H9 (cell line): ENCODE data around the gene LAMB4. TPM values are rescaled to one million over a fixed set of nuclear protein-coding genes. Genes with fewer than 3 reads are reported as not detected.

Source experiments
- DNase-seq: peaks from one replicate; pipeline ENCODE4 v3.0.0-alpha.2; 2017
- H2AFZ ChIP-seq: one replicate; pipeline ENCODE4 v1.6.1; 2013; ENCODE audit warnings: mild to moderate bottlenecking, low read length, control low read depth, moderate library complexity
- H2AK5ac ChIP-seq: 2 replicates; pipeline ENCODE4 v1.6.1; 2013; ENCODE audit warnings: low read length, control low read depth, mixed read lengths; ENCODE audit not compliant: insufficient read length
- H2BK120ac ChIP-seq: one replicate; pipeline ENCODE4 v1.6.1; 2013; ENCODE audit warnings: low read depth, mild to moderate bottlenecking, low read length, control low read depth, inconsistent platforms; ENCODE audit not compliant: poor library complexity, severe bottlenecking
- H2BK12ac ChIP-seq: 2 replicates; pipeline ENCODE4 v1.6.1; 2013; ENCODE audit warnings: low read length, control low read depth, mixed read lengths, low read depth; ENCODE audit not compliant: insufficient read length
- H2BK15ac ChIP-seq: 2 replicates; pipeline ENCODE4 v1.6.1; 2013; ENCODE audit warnings: low read depth, low read length, control low read depth
- H2BK20ac ChIP-seq: one replicate; pipeline ENCODE4 v1.6.1; 2013; ENCODE audit warnings: low read depth, mild to moderate bottlenecking, low read length, control low read depth, inconsistent platforms; ENCODE audit not compliant: poor library complexity, severe bottlenecking
- H2BK5ac ChIP-seq: 2 replicates; pipeline ENCODE4 v1.6.1; 2013; ENCODE audit warnings: low read length, control low read depth, mixed read lengths; ENCODE audit not compliant: insufficient read length
- H3K14ac ChIP-seq: 2 replicates; pipeline ENCODE4 v1.6.1; 2013; ENCODE audit warnings: low read length, control low read depth; ENCODE audit not compliant: insufficient read depth
- H3K18ac ChIP-seq: 2 replicates; pipeline ENCODE4 v1.6.1; 2013; ENCODE audit warnings: low read depth, mild to moderate bottlenecking, mixed read lengths, low read length, control low read depth; ENCODE audit not compliant: insufficient read length
- H3K23ac ChIP-seq: 2 replicates; pipeline ENCODE4 v1.6.1; 2013; ENCODE audit warnings: low read length, control low read depth, mixed read lengths, low read depth; ENCODE audit not compliant: insufficient read length
- H3K23me2 ChIP-seq: 2 replicates; pipeline ENCODE4 v1.6.1; 2013; ENCODE audit warnings: low read depth, mild to moderate bottlenecking, mixed read lengths, low read length, control low read depth; ENCODE audit not compliant: insufficient read length, poor library complexity, severe bottlenecking
- H3K27ac ChIP-seq: 2 replicates; pipeline ENCODE4 v1.5.1; 2013; ENCODE audit warnings: low read length, control low read depth, mixed read lengths, low read depth; ENCODE audit not compliant: insufficient read length
- H3K27me3 ChIP-seq: 2 replicates; pipeline ENCODE4 v1.6.1; 2013; ENCODE audit warnings: low read length, control low read depth, inconsistent platforms; ENCODE audit not compliant: insufficient read depth
- H3K4ac ChIP-seq: 2 replicates; pipeline ENCODE4 v1.6.1; 2013; ENCODE audit warnings: low read depth, mild to moderate bottlenecking, control low read depth, inconsistent platforms, low read length, moderate library complexity
- H3K4me1 ChIP-seq: 2 replicates; pipeline ENCODE4 v1.6.1; 2013; ENCODE audit warnings: low read length, control low read depth, inconsistent platforms; ENCODE audit not compliant: insufficient read depth
- H3K4me2 ChIP-seq: 2 replicates; pipeline ENCODE4 v1.6.1; 2013; ENCODE audit warnings: low read length, control low read depth, mixed read lengths; ENCODE audit not compliant: insufficient read length, insufficient read depth
- H3K56ac ChIP-seq: 2 replicates; pipeline ENCODE4 v1.6.1; 2013; ENCODE audit warnings: low read depth, mild to moderate bottlenecking, mixed read lengths, low read length, control low read depth; ENCODE audit not compliant: insufficient read length
- H3K79me1 ChIP-seq: 2 replicates; pipeline ENCODE4 v1.6.1; 2013; ENCODE audit warnings: low read depth, mild to moderate bottlenecking, moderate library complexity, low read length, control low read depth, inconsistent platforms; ENCODE audit not compliant: insufficient read depth, poor library complexity, severe bottlenecking
- H3K79me2 ChIP-seq: 2 replicates; pipeline ENCODE4 v1.6.1; 2013; ENCODE audit warnings: low read length, control low read depth, inconsistent platforms; ENCODE audit not compliant: insufficient read depth
- H3K9ac ChIP-seq: 2 replicates; pipeline ENCODE4 v1.6.1; 2013; ENCODE audit warnings: low read length, control low read depth, mixed read lengths; ENCODE audit not compliant: insufficient read length; ENCODE audit errors: extremely low read depth
- H3K9me3 ChIP-seq: one replicate; pipeline ENCODE4 v1.6.1; 2013; ENCODE audit warnings: low read depth, low read length, inconsistent platforms; ENCODE audit not compliant: control insufficient read depth
- H3T11ph ChIP-seq: one replicate; pipeline ENCODE4 v1.6.1; 2013; ENCODE audit warnings: mild to moderate bottlenecking, low read length, control low read depth, inconsistent platforms
- H4K20me1 ChIP-seq: one replicate; pipeline ENCODE4 v1.6.1; 2013; ENCODE audit not compliant: control insufficient read depth, insufficient read length, insufficient read depth
- H4K5ac ChIP-seq: 2 replicates; pipeline ENCODE4 v1.6.1; 2013; ENCODE audit warnings: low read depth, mild to moderate bottlenecking, mixed read lengths, low read length, control low read depth; ENCODE audit not compliant: insufficient read length
- H4K8ac ChIP-seq: replicated peaks from 2 replicates; pipeline ENCODE4 v1.6.1; 2013; ENCODE audit warnings: low read length, control low read depth, mixed read lengths, low read depth; ENCODE audit not compliant: insufficient read length
- H4K91ac ChIP-seq: 2 replicates; pipeline ENCODE4 v1.6.1; 2013; ENCODE audit warnings: low read depth, mild to moderate bottlenecking, moderate library complexity, mixed read lengths, low read length, control low read depth; ENCODE audit not compliant: insufficient read length
- H3K27ac Mint-ChIP-seq, 3 experiments: 2 replicates in 2 of 3; 3 replicates in 1 of 3; pipeline ENCODE4 v1.8.0; 2020 to 2021; ENCODE audit warnings: mixed read lengths in 3 of 3, mild to moderate bottlenecking in 1 of 3, moderate library complexity in 1 of 3
- H3K27me3 Mint-ChIP-seq: 2 replicates; pipeline ENCODE4 v1.8.0; 2021; ENCODE audit warnings: low read depth, mild to moderate bottlenecking, moderate library complexity, mixed read lengths
- H3K36me3 Mint-ChIP-seq, 3 experiments: 2 replicates in 2 of 3; 3 replicates in 1 of 3; pipeline ENCODE4 v1.8.0; 2020 to 2021; ENCODE audit warnings: low read depth in 3 of 3, mixed read lengths in 3 of 3; ENCODE audit not compliant: insufficient read depth in 1 of 3
- H3K4me1 Mint-ChIP-seq, 2 experiments: 2 replicates each; pipeline ENCODE4 v1.8.0; 2020; ENCODE audit warnings: mixed read lengths in 2 of 2
- H3K4me3 Mint-ChIP-seq, 2 experiments: 2 replicates in 1 of 2; 3 replicates in 1 of 2; pipeline ENCODE4 v1.8.0; 2020 to 2021; ENCODE audit warnings: mild to moderate bottlenecking in 2 of 2, mixed read lengths in 2 of 2, moderate library complexity in 1 of 2
- H3K9me3 Mint-ChIP-seq, 2 experiments: 2 replicates in 1 of 2; 3 replicates in 1 of 2; pipeline ENCODE4 v1.8.0; 2020; ENCODE audit warnings: mild to moderate bottlenecking in 2 of 2, mixed read lengths in 2 of 2, moderate library complexity in 1 of 2
- CTCF ChIP-seq: fragments of 200-600 bp; sonication (generic); conservative IDR thresholded peaks from 3 replicates; pipeline ENCODE4 v1.8.0; 2021; ENCODE audit warnings: antibody characterized with exemption, mild to moderate bottlenecking
- WGBS: extraction: QIAGEN DNeasy Blood & Tissue Kit; methylation state at CpG from one replicate; pipeline ENCODE4 v1.1.7; 2013; ENCODE audit warnings: missing lambda C conversion rate, low lambda C conversion rate, mixed read lengths; ENCODE audit not compliant: insufficient read length; ENCODE audit errors: extremely low coverage; 5-methylcytosine and 5-hydroxymethylcytosine counted together
- total RNA-seq: library from RNA; stranded (reverse); gene quantifications from 2 replicates; pipeline ENCODE4 v1.2.1, GENCODE V29; 2021

The LAMB4 gene
- total RNA-seq, 1 experiment from 2014 or later = not detected

- no peaks in the 10 kb centered on the region for H3K79me1 ChIP-seq
- no peaks in the 10 kb centered on the region for H3K27me3 ChIP-seq
- DNase-seq = no peak
- no peak overlapping the region for H3K27ac ChIP-seq
- H2AK5ac ChIP-seq = no peak overlapping the region
- H3K9me3 ChIP-seq = no peaks in the 10 kb centered on the region
- no peaks in the 10 kb centered on the region for H4K20me1 ChIP-seq
- no peaks in the 10 kb centered on the region for H3K79me2 ChIP-seq
- Mint-ChIP-seq H3K9me3 (no peaks in the 10 kb centered on the region), H3K27me3 (no peaks in the 10 kb centered on the region), H3K27ac (no peak overlapping the region), H3K4me3 (no peak overlapping the region), H3K4me1 (peaks cover 24 to 27% of the 10 kb centered on the region in 2 experiments), H3K36me3 (peaks cover 14 to 64% (median 44%) of the 10 kb centered on the region in 3 experiments)
- no peak overlapping the region for H2BK5ac ChIP-seq
- no peaks in the 10 kb centered on the region for H3K23me2 ChIP-seq
- H2BK20ac ChIP-seq = no peak overlapping the region
- H3K4me1 ChIP-seq = peaks cover 6% of the 10 kb centered on the region; the same call in 1 of the 2 replicates
- no peak overlapping the region for H3K18ac ChIP-seq
- no peak overlapping the region for H4K91ac ChIP-seq
- no peak overlapping the region for H2BK120ac ChIP-seq
- H3K14ac ChIP-seq = no peak overlapping the region
- H3K56ac ChIP-seq = no peak overlapping the region
- H2BK15ac ChIP-seq = no peak overlapping the region
- WGBS = no CpG with 5 or more reads among the region's 3 CpGs
- H2AFZ ChIP-seq = no peak overlapping the region
- no peak overlapping the region for H4K8ac ChIP-seq
- no peak overlapping the region for H3K23ac ChIP-seq
- H3K4ac ChIP-seq = no peak overlapping the region
- H2BK12ac ChIP-seq = no peak overlapping the region
- no peak overlapping the region for H4K5ac ChIP-seq
- no peak overlapping the region for H3K9ac ChIP-seq
- no peak for TF ChIP-seq CTCF
- H3T11ph ChIP-seq = no peak overlapping the region
- H3K4me2 ChIP-seq = no peak overlapping the region
Observed at GRCh38 chr7:107980171-107980570, 150.0 kb downstream of the LAMB4 start.
